ENCODE measurements around the gene ELMO3.

- TF ChIP-seq CTCF (IDR thresholded peaks at IDR 0.05; ENCODE audit: low read depth, low read length) (no peak), EZH2phosphoT487 (IDR thresholded peaks at IDR 0.05; ENCODE audit: low read depth) (no peak)
Measured at GRCh38 chr16:67150833-67151396, 48.0 kb upstream of the ELMO3 start, which contains the start of gene B3GNT9.

Data from OCI-LY3 (cell line).